Osteoblast (primary cell): ENCODE measurements around the gene VPREB3. TPM values are rescaled to one million over a fixed set of nuclear protein-coding genes. Genes with fewer than 3 reads are reported as not detected.

ENCODE experiments used
- DNase-seq: peaks from one replicate; pipeline ENCODE4 v3.0.0; 2011; ENCODE audit warnings: low spot score, mixed read lengths; ENCODE audit not compliant: insufficient read length; ENCODE audit errors: missing footprints
- H2AFZ ChIP-seq: 2 replicates; pipeline ENCODE4 v1.6.0; 2011; ENCODE audit warnings: mild to moderate bottlenecking, low read length
- H3K27ac ChIP-seq: 2 replicates; pipeline ENCODE4 v1.5.1; 2011; ENCODE audit warnings: mild to moderate bottlenecking, low read depth, low read length, moderate library complexity
- H3K27me3 ChIP-seq: 2 replicates; pipeline ENCODE4 v1.6.0; 2012; ENCODE audit warnings: mild to moderate bottlenecking, control low read depth, inconsistent platforms, low read length, moderate library complexity; ENCODE audit not compliant: insufficient read depth
- H3K36me3 ChIP-seq: 2 replicates; pipeline ENCODE4 v1.5.1; 2011; ENCODE audit warnings: mild to moderate bottlenecking, low read length, control low read depth, moderate library complexity; ENCODE audit not compliant: insufficient read depth
- H3K4me1 ChIP-seq: 2 replicates; pipeline ENCODE4 v1.5.1; 2011; ENCODE audit warnings: mild to moderate bottlenecking, low read length, control low read depth, moderate library complexity; ENCODE audit not compliant: insufficient read depth
- H3K4me2 ChIP-seq: 2 replicates; pipeline ENCODE4 v1.6.0; 2011; ENCODE audit warnings: mild to moderate bottlenecking, low read length; ENCODE audit not compliant: insufficient read depth
- H3K4me3 ChIP-seq: fragments of 200-600 bp; sonication (generic); 3 replicates; pipeline ENCODE4 v1.5.1; 2012; ENCODE audit warnings: mild to moderate bottlenecking, low read length, inconsistent platforms; ENCODE audit not compliant: insufficient read depth
- H3K79me2 ChIP-seq: 2 replicates; pipeline ENCODE4 v1.6.0; 2012; ENCODE audit warnings: mild to moderate bottlenecking, low read length, control low read depth, inconsistent platforms; ENCODE audit not compliant: insufficient read depth
- H3K9me3 ChIP-seq: 2 replicates; pipeline ENCODE4 v1.5.1; 2011; ENCODE audit warnings: low read depth, low read length, control low read depth
- H4K20me1 ChIP-seq: 2 replicates; pipeline ENCODE4 v1.6.0; 2012; ENCODE audit warnings: mild to moderate bottlenecking, low read length, control low read depth; ENCODE audit not compliant: insufficient read depth
- total RNA-seq: library from RNA; depleted of rRNA; stranded (reverse); fragments of >200 nt; gene quantifications from 2 replicates; pipeline ENCODE4 v1.2.3, GENCODE V29; 2012
- TF ChIP-seq, protein P1 (sequence below): IDR thresholded peaks from 2 replicates; pipeline ENCODE4 v1.5.1; 2011; ENCODE audit warnings: mild to moderate bottlenecking, low read depth, low read length, moderate library complexity; ENCODE audit errors: extremely low read depth

The VPREB3 gene
- total RNA-seq, 1 donor = not detected

GRCh38 chr22:23720855-23721254 is 33.4 kb downstream of the VPREB3 start:
- no peaks in the 10 kb centered on the region for H3K27me3 ChIP-seq
- H3K79me2 ChIP-seq = peaks cover 12% of the 10 kb centered on the region
- no peaks in the 10 kb centered on the region for H3K36me3 ChIP-seq
- H2AFZ ChIP-seq = no peak overlapping the region
- no peak for DNase-seq
- H3K27ac ChIP-seq = no peak overlapping the region
- H3K4me1 ChIP-seq = no peaks in the 10 kb centered on the region
- no peaks in the 10 kb centered on the region for H4K20me1 ChIP-seq
- no peak overlapping the region for H3K4me2 ChIP-seq
- H3K4me3 ChIP-seq = no peak overlapping the region
- no peaks in the 10 kb centered on the region for H3K9me3 ChIP-seq
- TF ChIP-seq, protein P1, sequence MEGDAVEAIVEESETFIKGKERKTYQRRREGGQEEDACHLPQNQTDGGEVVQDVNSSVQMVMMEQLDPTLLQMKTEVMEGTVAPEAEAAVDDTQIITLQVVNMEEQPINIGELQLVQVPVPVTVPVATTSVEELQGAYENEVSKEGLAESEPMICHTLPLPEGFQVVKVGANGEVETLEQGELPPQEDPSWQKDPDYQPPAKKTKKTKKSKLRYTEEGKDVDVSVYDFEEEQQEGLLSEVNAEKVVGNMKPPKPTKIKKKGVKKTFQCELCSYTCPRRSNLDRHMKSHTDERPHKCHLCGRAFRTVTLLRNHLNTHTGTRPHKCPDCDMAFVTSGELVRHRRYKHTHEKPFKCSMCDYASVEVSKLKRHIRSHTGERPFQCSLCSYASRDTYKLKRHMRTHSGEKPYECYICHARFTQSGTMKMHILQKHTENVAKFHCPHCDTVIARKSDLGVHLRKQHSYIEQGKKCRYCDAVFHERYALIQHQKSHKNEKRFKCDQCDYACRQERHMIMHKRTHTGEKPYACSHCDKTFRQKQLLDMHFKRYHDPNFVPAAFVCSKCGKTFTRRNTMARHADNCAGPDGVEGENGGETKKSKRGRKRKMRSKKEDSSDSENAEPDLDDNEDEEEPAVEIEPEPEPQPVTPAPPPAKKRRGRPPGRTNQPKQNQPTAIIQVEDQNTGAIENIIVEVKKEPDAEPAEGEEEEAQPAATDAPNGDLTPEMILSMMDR = no peak

DNA sequence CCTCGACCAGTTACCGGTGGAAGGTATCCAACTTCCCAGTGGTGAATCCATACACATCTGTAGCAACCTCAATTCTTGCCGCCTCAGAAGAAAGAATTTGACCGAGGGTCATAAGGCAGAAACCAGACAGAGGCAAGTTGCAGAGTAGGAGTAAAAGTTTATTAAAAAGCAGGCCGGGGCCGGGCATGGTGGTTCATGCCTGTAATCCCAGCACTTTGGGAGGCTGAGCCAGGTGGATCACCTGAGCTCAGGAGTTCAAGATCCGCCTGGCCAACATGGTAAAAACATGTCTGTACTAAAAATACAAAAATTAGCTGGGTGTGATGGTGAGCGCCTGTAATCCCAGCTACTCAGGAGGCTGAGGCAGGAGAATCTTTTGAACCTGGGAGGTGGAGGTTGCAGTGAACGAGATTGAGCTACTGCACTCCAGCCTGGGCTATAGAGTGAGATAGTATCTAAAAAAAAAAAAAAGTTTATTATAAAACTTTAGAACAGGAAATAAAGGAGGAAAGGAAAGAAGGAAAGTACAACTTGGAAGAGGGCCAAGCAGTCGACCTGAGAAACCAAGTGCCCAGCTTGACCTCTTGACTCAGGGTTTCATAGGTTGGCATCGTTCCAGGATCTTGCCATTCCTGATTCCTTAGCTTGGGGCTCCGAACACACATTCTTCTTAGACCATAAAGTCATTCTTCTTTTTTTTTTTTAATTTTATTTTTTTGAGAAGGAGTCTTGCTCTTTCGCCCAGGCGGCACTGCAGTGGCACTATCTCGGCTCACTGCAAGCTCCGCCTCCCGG is 35.7 kb downstream of the VPREB3 start:
- H3K9me3 ChIP-seq = no peaks in the 10 kb centered on the region
- no peak overlapping the region for H3K27ac ChIP-seq
- DNase-seq = no peak
- no peaks in the 10 kb centered on the region for H4K20me1 ChIP-seq
- no peak overlapping the region for H2AFZ ChIP-seq
- H3K27me3 ChIP-seq = no peaks in the 10 kb centered on the region
- TF ChIP-seq, protein P1 = no peak
- no peaks in the 10 kb centered on the region for H3K4me1 ChIP-seq
- no peak overlapping the region for H3K4me3 ChIP-seq
- peaks cover 13% of the 10 kb centered on the region for H3K79me2 ChIP-seq
- no peak overlapping the region for H3K4me2 ChIP-seq
- peaks cover 3% of the 10 kb centered on the region for H3K36me3 ChIP-seq

- peak overlapping the region; percentile 95 for H3K4me3 ChIP-seq
- TF ChIP-seq, protein P1 = no peak
These were observed 37.1 kb downstream of the VPREB3 start for GRCh38 chr22:23716811-23717801.

More at GRCh38 chr22:23716811-23717801, 37.1 kb downstream of the VPREB3 start:
- H3K9me3 ChIP-seq = no peaks in the 10 kb centered on the region
- peak overlapping the region; percentile 87 for H3K4me2 ChIP-seq
- no peaks in the 10 kb centered on the region for H3K4me1 ChIP-seq
- H3K27me3 ChIP-seq = no peaks in the 10 kb centered on the region
- H2AFZ ChIP-seq = peak overlapping the region; percentile 100
- peak; percentile 99 for DNase-seq
- no peaks in the 10 kb centered on the region for H4K20me1 ChIP-seq
- peaks cover 7% of the 10 kb centered on the region for H3K36me3 ChIP-seq
- H3K79me2 ChIP-seq = peaks cover 13% of the 10 kb centered on the region
- H3K27ac ChIP-seq = peak overlapping the region; percentile 68
